K562 (cell line): ENCODE measurements around the gene C1orf122. TPM values are rescaled to one million over a fixed set of nuclear protein-coding genes. Genes with fewer than 3 reads are reported as not detected.

Source experiments
- ATAC-seq: fragments of 200-7000 bp; cut with Tn5 transposase; 3 replicates; pipeline ENCODE4 v1.9.1; 2020; ENCODE audit warnings: moderate library complexity
- BruUV-seq: library from RNA; stranded (reverse); fragments of 400-500 nt; replicated peaks from 2 replicates; lab custom pipeline; 2021; lab: Mats Ljungman, UMichigan
- CTCF ChIA-PET: fragments of 300-600 bp; formaldehyde crosslinking; extraction: SDS; loops from one replicate; lab custom pipeline; 2021; ENCODE audit warnings: low intra/inter-chr PET ratio; lab: Yijun Ruan, JAX
- POLR2A ChIA-PET: fragments of 300-600, 350-650 bp; sonication (Branson Sonifier 250); formaldehyde crosslinking; extraction: SDS; loops from one replicate; lab custom pipeline; 2021; ENCODE audit warnings: antibody characterized with exemption, inconsistent platforms; lab: Yijun Ruan, JAX
- DNase-seq, 4 experiments: peaks; one replicate each; pipeline versions ENCODE4 v3.0.0 to v3.0.0-alpha.2; 2011 to 2018; ENCODE audit warnings: low spot score in 3 of 4, mixed read lengths in 3 of 4; ENCODE audit errors: extremely low read depth in 1 of 4
- FAIRE-seq: peaks from 2 replicates; lab custom pipeline; 2011; peaks lifted over from hg19 to GRCh38; lab: Jason Lieb, UNC
- H2AFZ ChIP-seq: 2 replicates; pipeline ENCODE4 v1.6.0; 2011; ENCODE audit warnings: low read depth, low read length, control low read depth, inconsistent platforms
- H3K27ac ChIP-seq: fragments of 200-600 bp; 3 replicates; pipeline ENCODE4 v1.8.0; 2011; ENCODE audit warnings: low read depth, mild to moderate bottlenecking, control low read depth, inconsistent platforms, low read length, moderate library complexity, mixed read lengths; ENCODE audit errors: extremely low read depth
- H3K27me3 ChIP-seq, 2 experiments: fragments of 300-600 bp in 1 of 2; 2 replicates in 1 of 2; 3 replicates in 1 of 2; pipeline versions ENCODE4 v1.6.0 to v1.8.0; 2011; ENCODE audit warnings: inconsistent platforms in 2 of 2, low read length in 2 of 2, mild to moderate bottlenecking in 1 of 2, mixed read lengths in 1 of 2, moderate library complexity in 1 of 2; ENCODE audit not compliant: control insufficient read depth in 2 of 2, insufficient read depth in 2 of 2
- H3K36me3 ChIP-seq: fragments of 300-600 bp; 3 replicates; pipeline ENCODE4 v1.8.0; 2011; ENCODE audit warnings: mild to moderate bottlenecking, low read length, inconsistent platforms; ENCODE audit not compliant: control insufficient read depth, insufficient read depth
- H3K4me1 ChIP-seq, 2 experiments: fragments of 200-600 bp in 1 of 2; replicated peaks in 1 of 2; 2 replicates in 1 of 2; 3 replicates in 1 of 2; pipeline versions ENCODE4 v1.5.1 to v1.8.0; 2011; ENCODE audit warnings: inconsistent platforms in 2 of 2, low read length in 2 of 2, mild to moderate bottlenecking in 1 of 2, mixed read lengths in 1 of 2, moderate library complexity in 1 of 2; ENCODE audit not compliant: control insufficient read depth in 2 of 2, insufficient read depth in 2 of 2
- H3K4me2 ChIP-seq: 2 replicates; pipeline ENCODE4 v1.6.1; 2011; ENCODE audit warnings: low read length, control low read depth, inconsistent platforms, mixed read lengths; ENCODE audit not compliant: insufficient read depth
- H3K4me3 ChIP-seq: fragments of 200-600 bp; sonication (generic), shearing (Covaris generic); 2 replicates; pipeline ENCODE4 v1.5.1; 2016; ENCODE audit warnings: control low read depth, inconsistent platforms
- H3K79me2 ChIP-seq: fragments of 200-600 bp; 3 replicates; pipeline ENCODE4 v1.8.0; 2011; ENCODE audit warnings: low read length, inconsistent platforms; ENCODE audit not compliant: control insufficient read depth, insufficient read depth
- H3K9ac ChIP-seq, 2 experiments: 2 replicates each; pipeline versions ENCODE4 v1.6.0 to v1.6.1; 2011; ENCODE audit warnings: low read depth in 2 of 2, low read length in 2 of 2, control low read depth in 1 of 2, inconsistent platforms in 1 of 2, mild to moderate bottlenecking in 1 of 2, mixed read lengths in 1 of 2; ENCODE audit not compliant: insufficient read depth in 1 of 2
- H3K9me1 ChIP-seq: one replicate; pipeline ENCODE4 v1.6.0; 2011; ENCODE audit warnings: inconsistent platforms, mild to moderate bottlenecking, low read length, moderate library complexity; ENCODE audit not compliant: control insufficient read depth, insufficient read depth
- H3K9me3 ChIP-seq: replicated peaks from 2 replicates; pipeline ENCODE4 v1.5.1; 2011; ENCODE audit warnings: low read depth, low read length, inconsistent platforms; ENCODE audit not compliant: control insufficient read depth, insufficient read depth
- H4K20me1 ChIP-seq: replicated peaks from 2 replicates; pipeline ENCODE4 v1.6.1; 2011; ENCODE audit warnings: low read length, inconsistent platforms, mixed read lengths; ENCODE audit not compliant: control insufficient read depth, insufficient read depth
- CREM ChIP-seq: IDR thresholded peaks from 2 replicates; pipeline ENCODE4 v1.6.1; 2014; ENCODE audit warnings: antibody characterized with exemption, low read depth
- CTCF ChIP-seq, 3 experiments: IDR thresholded peaks in 2 of 3; conservative IDR thresholded peaks in 1 of 3; 2 replicates each; pipeline ENCODE4 v1.5.1; 2011 to 2012; ENCODE audit warnings: low read length in 3 of 3, mild to moderate bottlenecking in 3 of 3, control low read depth in 2 of 3, improper control_type of control experiment in 1 of 3, inconsistent platforms in 1 of 3, low read depth in 1 of 3, mixed read lengths in 1 of 3, moderate library complexity in 1 of 3; ENCODE audit not compliant: insufficient read depth in 2 of 3
- EGR1 ChIP-seq: fragments of 450-650 bp; conservative IDR thresholded peaks from 2 replicates; pipeline ENCODE4 v1.6.1; 2017; ENCODE audit warnings: mild to moderate bottlenecking
- HMBOX1 ChIP-seq: sonication (generic); IDR thresholded peaks from 2 replicates; pipeline ENCODE4 v1.6.1; 2016
- KAT2B ChIP-seq: IDR thresholded peaks from one replicate; pipeline ENCODE4 v1.6.1; 2012; ENCODE audit warnings: low read depth, mild to moderate bottlenecking, control low read depth, inconsistent platforms, low read length, moderate library complexity
- ZNF76 ChIP-seq: fragments of 250-450 bp; sonication (Bioruptor Pico); IDR thresholded peaks from 2 replicates; pipeline ENCODE4 v1.4.0; 2020; ENCODE audit warnings: mild to moderate bottlenecking, moderate library complexity, borderline replicate concordance
- WGBS: fragments of 100-300 bp; shearing (Covaris generic); methylation state at CpG from one replicate; pipeline ENCODE4 v1.1.6; 2016; ENCODE audit warnings: low coverage, mixed read lengths; ENCODE audit not compliant: insufficient coverage; ENCODE audit errors: missing lambda C conversion rate; 5-methylcytosine and 5-hydroxymethylcytosine counted together
- in situ Hi-C: fragments of 300-500 bp; cut with MboI; formaldehyde crosslinking; loops from 4 replicates; pipeline ENCODE4 v1.15.0; 2018; ENCODE audit warnings: inconsistent platforms, mixed read lengths
- intact Hi-C: fragments of 100-400 bp; cut with micrococcal nuclease; formaldehyde crosslinking; loops from 2 replicates; pipeline ENCODE4 v1.14.2; 2022
- polyA plus RNA-seq, 8 experiments: library from polyadenylated mRNA; depleted of rRNA in 4 of 8; stranded (reverse) in 5 of 8; unstranded in 3 of 8; fragments of >200 nt; fragmentation: Nextera tagmentation in 2 of 8; fragmentation: Illumina TruSeq in 1 of 8; extraction: Ambion mirVana in 2 of 8; extraction: Trizol in 1 of 8; gene quantifications; 2 replicates each; pipeline versions ENCODE4 v1.2.1 to v1.2.3, GENCODE V29; 2011 to 2014; ENCODE audit warnings: inconsistent platforms in 1 of 8, missing spikeins in 1 of 8
- total RNA-seq, 7 experiments: library from RNA; depleted of rRNA in 6 of 7; stranded (reverse); fragments of >200 nt in 6 of 7; fragmentation: Illumina TruSeq in 2 of 7; extraction: Trizol in 2 of 7; gene quantifications; 2 replicates each; pipeline versions ENCODE4 v1.2.1 to v1.2.3, GENCODE V29; 2011 to 2021; ENCODE audit warnings: low replicate concordance in 1 of 7

Gene C1orf122
- total and polyA plus RNA-seq, 9 of the 15 experiments (the other 6 are each of a cell fraction or from before 2014, with no cell fraction given), result 3.6 to 70.9 (median 17.3) TPM

- no peak overlapping the region for H3K4me2 ChIP-seq
- in situ Hi-C loops, result no loop called here
- CTCF ChIA-PET, result no interaction called here
- no peaks in the 10 kb centered on the region for H3K27me3 ChIP-seq
- no peaks in the 10 kb centered on the region for H3K79me2 ChIP-seq
- no peaks in the 10 kb centered on the region for H3K9me1 ChIP-seq
- H3K9ac ChIP-seq, result no peak overlapping the region; a peak in 1 of 4 replicates
- ATAC-seq (peak; percentile 80), DNase-seq (peak in 2 of 4 experiments; percentile 15 to 36), FAIRE-seq (peak; percentile 66)
- POLR2A ChIA-PET, result interaction anchor here (0.6 to 1.8 kb wide), 4 partner anchors 9 to 286 kb away, joined by 4 to 10 read pairs (median 4); partner anchors contain the start of genes C1orf122, MTF1 and YRDC
- no TSS peak for BruUV-seq
- H4K20me1 ChIP-seq, result 0 out of 2 replicates have a peak, but pooled peaks cover 4% of the 10 kb centered on the region
- 26% methylated on average over 2 of the region's 2 CpGs for WGBS
- H2AFZ ChIP-seq, result no peak overlapping the region
- no peaks in the 10 kb centered on the region for H3K4me1 ChIP-seq
- no peaks in the 10 kb centered on the region for H3K9me3 ChIP-seq
- intact Hi-C loops, result loop anchor here (10.0 kb wide), 1 partner anchor 157 kb away; no protein-coding TSS in a partner anchor
- no peak overlapping the region for H3K27ac ChIP-seq
- peaks cover 70% of the 10 kb centered on the region for H3K36me3 ChIP-seq
- TF ChIP-seq ZNF76 (no peak), KAT2B (no peak), CTCF (IDR thresholded peaks at IDR 0.05 in 2 of 3, conservative IDR thresholded peaks at IDR 0.05 in 1 of 3; ENCODE audit: insufficient read depth in 2 of 3, low read depth in 1 of 3, low read length in 3 of 3) (0 out of 6 replicates have a peak, but pooled peaks of 1 of the 3 experiments have one; percentile 20), EGR1 (no peak), CREM (0 out of 2 replicates have a peak, but pooled peaks have one; percentile 11), HMBOX1 (peak; percentile 45; the same call in 1 of the 2 replicates)
- no peak overlapping the region for H3K4me3 ChIP-seq
These were observed 9.9 kb downstream of the C1orf122 start for GRCh38 chr1:37817481-37817880.
